ENCODE results near the gene TCF20. TPM values are rescaled to one million over a fixed set of nuclear protein-coding genes. Genes with fewer than 3 reads are reported as not detected.

The TCF20 gene
- total and polyA plus RNA-seq, 4 donors, result 1.0 to 15.8 (median 9.4) TPM

DNA sequence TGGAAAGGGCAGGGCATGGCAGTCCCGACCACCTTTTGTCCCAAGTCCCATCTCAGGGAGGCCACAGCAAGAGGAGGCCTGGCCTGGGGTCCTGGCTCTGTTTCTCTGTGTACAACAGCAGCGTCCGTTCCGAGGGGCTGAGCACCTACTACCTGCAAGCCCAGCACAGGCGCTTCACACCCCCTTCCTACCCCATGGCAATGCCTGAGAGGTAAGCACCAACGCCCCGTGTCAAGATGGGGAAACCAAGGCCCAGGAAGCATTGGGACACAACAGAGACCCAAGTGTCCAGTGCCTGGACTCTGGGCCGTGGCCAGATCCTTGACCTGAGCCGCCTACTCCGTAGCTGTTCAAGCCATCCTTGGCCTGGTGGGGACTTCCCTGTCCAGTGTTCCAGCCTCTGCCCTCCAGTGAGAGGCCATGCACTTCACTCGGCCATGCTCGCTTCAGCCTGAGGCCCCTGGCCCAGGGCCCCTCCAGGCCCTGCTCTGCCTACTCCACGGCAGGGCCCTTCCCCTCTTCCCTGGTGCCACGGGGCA lies 14.3 kb upstream of the TCF20 start:
- no peaks in the 10 kb centered on the region for H3K27me3 ChIP-seq (ENCODE audit: control insufficient read depth in 4 of 4, insufficient read depth in 4 of 4, low read length in 3 of 4)
- H3K4me3 ChIP-seq (ENCODE audit: low read depth in 1 of 3, low read length in 3 of 3), result no peak overlapping the region
- no peak overlapping the region for H3K27ac ChIP-seq (ENCODE audit: low read depth in 1 of 2, low read length in 2 of 2)
- no peaks in the 10 kb centered on the region for H3K9me3 ChIP-seq (ENCODE audit: control insufficient read depth in 4 of 4, low read length in 3 of 4)
- 92% methylated on average over 14 of the region's 14 CpGs for WGBS
- H3K36me3 ChIP-seq (ENCODE audit: control insufficient read depth in 4 of 4, insufficient read depth in 3 of 4, low read depth in 1 of 4, low read length in 3 of 4), result no peaks in the 10 kb centered on the region
- TF ChIP-seq FOXA2 (IDR thresholded peaks at IDR 0.05), result no peak
- TF ChIP-seq, protein P1, sequence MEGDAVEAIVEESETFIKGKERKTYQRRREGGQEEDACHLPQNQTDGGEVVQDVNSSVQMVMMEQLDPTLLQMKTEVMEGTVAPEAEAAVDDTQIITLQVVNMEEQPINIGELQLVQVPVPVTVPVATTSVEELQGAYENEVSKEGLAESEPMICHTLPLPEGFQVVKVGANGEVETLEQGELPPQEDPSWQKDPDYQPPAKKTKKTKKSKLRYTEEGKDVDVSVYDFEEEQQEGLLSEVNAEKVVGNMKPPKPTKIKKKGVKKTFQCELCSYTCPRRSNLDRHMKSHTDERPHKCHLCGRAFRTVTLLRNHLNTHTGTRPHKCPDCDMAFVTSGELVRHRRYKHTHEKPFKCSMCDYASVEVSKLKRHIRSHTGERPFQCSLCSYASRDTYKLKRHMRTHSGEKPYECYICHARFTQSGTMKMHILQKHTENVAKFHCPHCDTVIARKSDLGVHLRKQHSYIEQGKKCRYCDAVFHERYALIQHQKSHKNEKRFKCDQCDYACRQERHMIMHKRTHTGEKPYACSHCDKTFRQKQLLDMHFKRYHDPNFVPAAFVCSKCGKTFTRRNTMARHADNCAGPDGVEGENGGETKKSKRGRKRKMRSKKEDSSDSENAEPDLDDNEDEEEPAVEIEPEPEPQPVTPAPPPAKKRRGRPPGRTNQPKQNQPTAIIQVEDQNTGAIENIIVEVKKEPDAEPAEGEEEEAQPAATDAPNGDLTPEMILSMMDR (IDR thresholded peaks at IDR 0.05; ENCODE audit: low read depth, low read length, missing input control), result no peak
- TF ChIP-seq, protein P2, sequence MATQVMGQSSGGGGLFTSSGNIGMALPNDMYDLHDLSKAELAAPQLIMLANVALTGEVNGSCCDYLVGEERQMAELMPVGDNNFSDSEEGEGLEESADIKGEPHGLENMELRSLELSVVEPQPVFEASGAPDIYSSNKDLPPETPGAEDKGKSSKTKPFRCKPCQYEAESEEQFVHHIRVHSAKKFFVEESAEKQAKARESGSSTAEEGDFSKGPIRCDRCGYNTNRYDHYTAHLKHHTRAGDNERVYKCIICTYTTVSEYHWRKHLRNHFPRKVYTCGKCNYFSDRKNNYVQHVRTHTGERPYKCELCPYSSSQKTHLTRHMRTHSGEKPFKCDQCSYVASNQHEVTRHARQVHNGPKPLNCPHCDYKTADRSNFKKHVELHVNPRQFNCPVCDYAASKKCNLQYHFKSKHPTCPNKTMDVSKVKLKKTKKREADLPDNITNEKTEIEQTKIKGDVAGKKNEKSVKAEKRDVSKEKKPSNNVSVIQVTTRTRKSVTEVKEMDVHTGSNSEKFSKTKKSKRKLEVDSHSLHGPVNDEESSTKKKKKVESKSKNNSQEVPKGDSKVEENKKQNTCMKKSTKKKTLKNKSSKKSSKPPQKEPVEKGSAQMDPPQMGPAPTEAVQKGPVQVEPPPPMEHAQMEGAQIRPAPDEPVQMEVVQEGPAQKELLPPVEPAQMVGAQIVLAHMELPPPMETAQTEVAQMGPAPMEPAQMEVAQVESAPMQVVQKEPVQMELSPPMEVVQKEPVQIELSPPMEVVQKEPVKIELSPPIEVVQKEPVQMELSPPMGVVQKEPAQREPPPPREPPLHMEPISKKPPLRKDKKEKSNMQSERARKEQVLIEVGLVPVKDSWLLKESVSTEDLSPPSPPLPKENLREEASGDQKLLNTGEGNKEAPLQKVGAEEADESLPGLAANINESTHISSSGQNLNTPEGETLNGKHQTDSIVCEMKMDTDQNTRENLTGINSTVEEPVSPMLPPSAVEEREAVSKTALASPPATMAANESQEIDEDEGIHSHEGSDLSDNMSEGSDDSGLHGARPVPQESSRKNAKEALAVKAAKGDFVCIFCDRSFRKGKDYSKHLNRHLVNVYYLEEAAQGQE (IDR thresholded peaks at IDR 0.05), result no peak
- TF ChIP-seq, protein P3, sequence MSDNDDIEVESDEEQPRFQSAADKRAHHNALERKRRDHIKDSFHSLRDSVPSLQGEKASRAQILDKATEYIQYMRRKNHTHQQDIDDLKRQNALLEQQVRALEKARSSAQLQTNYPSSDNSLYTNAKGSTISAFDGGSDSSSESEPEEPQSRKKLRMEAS (IDR thresholded peaks at IDR 0.05), result no peak
- H3K9ac ChIP-seq (ENCODE audit: low read depth in 1 of 2, low read length in 2 of 2), result no peak overlapping the region
- peaks cover 10 to 21% (median 16%) of the 10 kb centered on the region in 4 donors for H3K4me1 ChIP-seq (ENCODE audit: control insufficient read depth in 4 of 4, insufficient read depth in 4 of 4, low read length in 3 of 4)
- DNase-seq (ENCODE audit: low spot score), result no peak

DNA sequence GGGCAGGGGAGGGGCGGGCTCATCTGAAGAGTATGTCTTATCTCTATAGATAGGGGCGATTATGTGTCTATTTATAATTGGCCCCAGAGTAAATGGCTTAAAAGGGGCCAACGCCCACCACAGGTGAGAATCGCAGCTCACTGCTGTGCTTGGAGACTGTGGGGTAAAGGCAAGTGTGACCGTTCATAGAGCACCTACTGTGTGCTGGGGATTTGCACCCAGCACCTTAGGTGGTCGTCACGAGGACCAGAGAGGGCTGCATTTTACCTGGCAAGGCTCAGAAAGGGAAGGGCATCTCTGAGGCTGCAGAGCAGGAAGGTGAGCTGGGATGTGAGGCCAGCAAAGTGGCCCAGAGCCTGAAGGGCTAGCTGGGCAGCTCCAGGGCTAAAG lies 13.7 kb upstream of the TCF20 start:
- Histone ChIP-seq H3K36me3 (ENCODE audit: control insufficient read depth in 4 of 4, insufficient read depth in 3 of 4, low read depth in 1 of 4, low read length in 3 of 4) (no peaks in the 10 kb centered on the region), H3K9me3 (ENCODE audit: control insufficient read depth in 4 of 4, low read length in 3 of 4) (no peaks in the 10 kb centered on the region), H3K4me1 (ENCODE audit: control insufficient read depth in 4 of 4, insufficient read depth in 4 of 4, low read length in 3 of 4) (peaks cover 10 to 21% (median 16%) of the 10 kb centered on the region in 4 donors), H3K4me3 (ENCODE audit: low read depth in 1 of 3, low read length in 3 of 3) (no peak overlapping the region), H3K9ac (ENCODE audit: low read depth in 1 of 2, low read length in 2 of 2) (no peak overlapping the region), H3K27me3 (ENCODE audit: control insufficient read depth in 4 of 4, insufficient read depth in 4 of 4, low read length in 3 of 4) (no peaks in the 10 kb centered on the region), H3K27ac (ENCODE audit: low read depth in 1 of 2, low read length in 2 of 2) (no peak overlapping the region)
- WGBS, result 35% methylated on average over 7 of the region's 7 CpGs
- DNase-seq (ENCODE audit: low spot score), result no peak
- no peak for TF ChIP-seq RXRA (IDR thresholded peaks at IDR 0.05)
- no peak for TF ChIP-seq HNF4A (conservative IDR thresholded peaks at IDR 0.05)
- no peak for TF ChIP-seq RAD21 (IDR thresholded peaks at IDR 0.05)
- no peak for TF ChIP-seq TAF1 (conservative IDR thresholded peaks at IDR 0.05)
- no peak for TF ChIP-seq JUND (IDR thresholded peaks at IDR 0.05)
- TF ChIP-seq YY1 (IDR thresholded peaks at IDR 0.05), result no peak
- no peak for TF ChIP-seq SP1 (IDR thresholded peaks at IDR 0.05)
- no peak for TF ChIP-seq FOXA1 (IDR thresholded peaks at IDR 0.05)
- no peak for TF ChIP-seq HNF4G (IDR thresholded peaks at IDR 0.05)
- TF ChIP-seq, protein P4, sequence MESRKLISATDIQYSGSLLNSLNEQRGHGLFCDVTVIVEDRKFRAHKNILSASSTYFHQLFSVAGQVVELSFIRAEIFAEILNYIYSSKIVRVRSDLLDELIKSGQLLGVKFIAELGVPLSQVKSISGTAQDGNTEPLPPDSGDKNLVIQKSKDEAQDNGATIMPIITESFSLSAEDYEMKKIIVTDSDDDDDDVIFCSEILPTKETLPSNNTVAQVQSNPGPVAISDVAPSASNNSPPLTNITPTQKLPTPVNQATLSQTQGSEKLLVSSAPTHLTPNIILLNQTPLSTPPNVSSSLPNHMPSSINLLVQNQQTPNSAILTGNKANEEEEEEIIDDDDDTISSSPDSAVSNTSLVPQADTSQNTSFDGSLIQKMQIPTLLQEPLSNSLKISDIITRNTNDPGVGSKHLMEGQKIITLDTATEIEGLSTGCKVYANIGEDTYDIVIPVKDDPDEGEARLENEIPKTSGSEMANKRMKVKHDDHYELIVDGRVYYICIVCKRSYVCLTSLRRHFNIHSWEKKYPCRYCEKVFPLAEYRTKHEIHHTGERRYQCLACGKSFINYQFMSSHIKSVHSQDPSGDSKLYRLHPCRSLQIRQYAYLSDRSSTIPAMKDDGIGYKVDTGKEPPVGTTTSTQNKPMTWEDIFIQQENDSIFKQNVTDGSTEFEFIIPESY (IDR thresholded peaks at IDR 0.05), result no peak
- TF ChIP-seq, protein P1 (IDR thresholded peaks at IDR 0.05; ENCODE audit: low read depth, low read length, missing input control), result no peak
- TF ChIP-seq, protein P2 (IDR thresholded peaks at IDR 0.05), result no peak
- TF ChIP-seq, protein P3 (IDR thresholded peaks at IDR 0.05), result no peak
- TF ChIP-seq, protein P5, sequence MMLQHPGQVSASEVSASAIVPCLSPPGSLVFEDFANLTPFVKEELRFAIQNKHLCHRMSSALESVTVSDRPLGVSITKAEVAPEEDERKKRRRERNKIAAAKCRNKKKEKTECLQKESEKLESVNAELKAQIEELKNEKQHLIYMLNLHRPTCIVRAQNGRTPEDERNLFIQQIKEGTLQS (IDR thresholded peaks at IDR 0.05), result no peak
- no peak for TF ChIP-seq EGR1 (IDR thresholded peaks at IDR 0.05; ENCODE audit: low read depth in 2 of 2)
- no peak for TF ChIP-seq NR2F2 (IDR thresholded peaks at IDR 0.05)
- TF ChIP-seq FOXA2 (IDR thresholded peaks at IDR 0.05), result no peak
- no peak for TF ChIP-seq GABPA (IDR thresholded peaks at IDR 0.05 in 1 of 2, conservative IDR thresholded peaks at IDR 0.05 in 1 of 2)

All from liver (tissue), 9 donors.